GM18861 (cell line): ENCODE results near the gene CD48.
"Not testable (repeated sequence)": the region's sequence is repeated elsewhere in the genome, so short reads cannot be mapped to it uniquely, and the experiment has no call there.

Experiments
- ATAC-seq: cut with Tn5 transposase; IDR thresholded peaks from one replicate; pipeline ENCODE4 v1.9.1; 2021; ENCODE audit not compliant: unreplicated experiment

CD48 gene

GRCh38 chr1:160742428-160743127, 31.0 kb upstream of the CD48 start:
- ATAC-seq = no peak

- no peak for ATAC-seq
Observed at GRCh38 chr1:160741612-160742348, 30.2 kb upstream of the CD48 start.

GRCh38 chr1:160741092-160741501, 29.5 kb upstream of the CD48 start:
- no peak for ATAC-seq

GRCh38 chr1:160740133-160740688, 28.6 kb upstream of the CD48 start:
- no peak for ATAC-seq

GRCh38 chr1:160739098-160739511, 27.5 kb upstream of the CD48 start, which contains the start of gene SLAMF7:
Gene SLAMF7 (plus strand): TSS chr1:160739247. CDS start chr1:160739302, 55 bp downstream.
- ATAC-seq = peak; percentile 69

GRCh38 chr1:160738271-160738670, 26.6 kb upstream of the CD48 start:
- ATAC-seq = no peak

GRCh38 chr1:160734301-160734700, 22.7 kb upstream of the CD48 start:
- ATAC-seq = no peak

- no peak for ATAC-seq
Observed at GRCh38 chr1:160733898-160734297, 22.3 kb upstream of the CD48 start.

GRCh38 chr1:160731990-160732389, 20.4 kb upstream of the CD48 start:
- ATAC-seq = peak; percentile 38

GRCh38 chr1:160731564-160731963, 19.9 kb upstream of the CD48 start:
- ATAC-seq = not testable (repeated sequence)

- no peak for ATAC-seq
Observed at GRCh38 chr1:160727316-160727640, 15.7 kb upstream of the CD48 start.

GRCh38 chr1:160726498-160727315, 15.1 kb upstream of the CD48 start:
- ATAC-seq = peak; percentile 53

- ATAC-seq = peak; percentile 37
Observed at GRCh38 chr1:160726114-160726497, 14.5 kb upstream of the CD48 start.

GRCh38 chr1:160724465-160725242, 13.0 kb upstream of the CD48 start:
- no peak for ATAC-seq

- no peak for ATAC-seq
Observed at GRCh38 chr1:160723332-160723731, 11.7 kb upstream of the CD48 start.

- ATAC-seq = no peak
Observed at GRCh38 chr1:160722726-160723125, 11.1 kb upstream of the CD48 start.

GRCh38 chr1:160721473-160721872, 9.9 kb upstream of the CD48 start:
- ATAC-seq = no peak

GRCh38 chr1:160720356-160721085, 8.9 kb upstream of the CD48 start:
- ATAC-seq = no peak

GRCh38 chr1:160718210-160718609, 6.6 kb upstream of the CD48 start:
- ATAC-seq = no peak

- no peak for ATAC-seq
Observed at GRCh38 chr1:160717306-160717705, 5.7 kb upstream of the CD48 start.
